Activated naive CD4-positive, alpha-beta T cell treated with anti-CD3 and anti-CD28 coated beads for 36 hours (primary cell): ENCODE data around the gene TMEM273. TPM values are rescaled to one million over a fixed set of nuclear protein-coding genes. Genes with fewer than 3 reads are reported as not detected.

ENCODE experiments used
- CTCF ChIA-PET: fragments of 350-600 bp; sonication (Branson Sonifier 250); formaldehyde crosslinking; loops from one replicate; lab custom pipeline; 2021; ENCODE audit warnings: antibody characterized with exemption; lab: Charles Lee
- DNase-seq: peaks from one replicate; pipeline ENCODE4 v3.0.0-alpha.2; 2020
- H3K27ac Mint-ChIP-seq: one replicate; pipeline ENCODE4 v1.8.0; 2021; ENCODE audit warnings: mild to moderate bottlenecking, mixed read lengths
- H3K27me3 Mint-ChIP-seq: one replicate; pipeline ENCODE4 v1.8.0; 2021; ENCODE audit warnings: low read depth, mixed read lengths
- H3K36me3 Mint-ChIP-seq: one replicate; pipeline ENCODE4 v1.8.0; 2021; ENCODE audit warnings: low read depth, mixed read lengths
- H3K4me1 Mint-ChIP-seq: one replicate; pipeline ENCODE4 v1.8.0; 2021; ENCODE audit warnings: low read depth, mixed read lengths
- H3K4me3 Mint-ChIP-seq: one replicate; pipeline ENCODE4 v1.8.0; 2021; ENCODE audit warnings: mild to moderate bottlenecking, moderate library complexity, mixed read lengths
- H3K9me3 Mint-ChIP-seq: one replicate; pipeline ENCODE4 v1.8.0; 2021; ENCODE audit warnings: mixed read lengths
- intact Hi-C: fragments of 100-400 bp; cut with micrococcal nuclease; formaldehyde crosslinking; loops from one replicate; pipeline ENCODE4 v1.15.1; 2023
- total RNA-seq, 2 experiments: library from RNA; stranded (reverse); gene quantifications; one replicate each; pipeline ENCODE4 v1.2.3, GENCODE V29; 2021

TMEM273 gene
- total RNA-seq, 2 experiments from 2014 or later = 0.48 to 0.72 TPM

- H3K4me1 Mint-ChIP-seq = no peaks in the 10 kb centered on the region
- no peaks in the 10 kb centered on the region for H3K27me3 Mint-ChIP-seq
- no peaks in the 10 kb centered on the region for H3K36me3 Mint-ChIP-seq
- DNase-seq = no peak
- H3K9me3 Mint-ChIP-seq = no peaks in the 10 kb centered on the region
- intact Hi-C loops = loop anchor here (2.0 kb wide), 1 partner anchor 184 kb away; no protein-coding TSS in a partner anchor
- H3K27ac Mint-ChIP-seq = no peak overlapping the region
- no peak overlapping the region for H3K4me3 Mint-ChIP-seq
- CTCF ChIA-PET = interaction anchor here (0.6 to 1.6 kb wide), 2 partner anchors 254 to 507 kb away, joined by 4 to 8 read pairs; no protein-coding TSS in a partner anchor
Observed at GRCh38 chr10:49165259-49165658, 22.9 kb downstream of the TMEM273 start.

GRCh38 chr10:49164559-49165188, 23.5 kb downstream of the TMEM273 start:
- no peak overlapping the region for H3K4me3 Mint-ChIP-seq
- H3K36me3 Mint-ChIP-seq = no peaks in the 10 kb centered on the region
- H3K9me3 Mint-ChIP-seq = no peaks in the 10 kb centered on the region
- CTCF ChIA-PET = interaction anchor here (0.6 to 1.6 kb wide), 9 partner anchors 9 to 609 kb away, joined by 3 to 8 read pairs (median 3); no protein-coding TSS in a partner anchor
- H3K4me1 Mint-ChIP-seq = no peaks in the 10 kb centered on the region
- no peaks in the 10 kb centered on the region for H3K27me3 Mint-ChIP-seq
- intact Hi-C loops = loop anchor here (1.0 to 5.0 kb wide), 3 partner anchors 184 to 506 kb away; no protein-coding TSS in a partner anchor
- no peak overlapping the region for H3K27ac Mint-ChIP-seq
- peak; percentile 46 for DNase-seq

- Mint-ChIP-seq H3K36me3 (no peaks in the 10 kb centered on the region), H3K4me1 (no peaks in the 10 kb centered on the region), H3K27ac (no peak overlapping the region), H3K9me3 (no peaks in the 10 kb centered on the region), H3K27me3 (no peaks in the 10 kb centered on the region), H3K4me3 (no peak overlapping the region)
- intact Hi-C loops = loop anchor here (1.0 to 5.0 kb wide), 3 partner anchors 183 to 505 kb away; no protein-coding TSS in a partner anchor
- CTCF ChIA-PET = interaction anchor here (1.0 to 1.6 kb wide), 4 partner anchors 12 to 506 kb away, joined by 3 to 8 read pairs (median 5); no protein-coding TSS in a partner anchor
- DNase-seq = no peak
Observed at GRCh38 chr10:49163741-49164140, 24.4 kb downstream of the TMEM273 start.

- intact Hi-C loops = loop anchor here (5.0 kb wide), 1 partner anchor 349 kb away; no protein-coding TSS in a partner anchor
- H3K27ac Mint-ChIP-seq = no peak overlapping the region
- H3K4me3 Mint-ChIP-seq = no peak overlapping the region
Observed at GRCh38 chr10:49162761-49163310, 25.4 kb downstream of the TMEM273 start.

GRCh38 chr10:49162063-49162462, 26.1 kb downstream of the TMEM273 start:
- no peak overlapping the region for H3K27ac Mint-ChIP-seq
- DNase-seq = no peak
- no peaks in the 10 kb centered on the region for H3K36me3 Mint-ChIP-seq
- CTCF ChIA-PET = interaction anchor here (0.7 to 1.3 kb wide), 4 partner anchors 15 to 882 kb away, joined by 3 to 5 read pairs (median 3); no protein-coding TSS in a partner anchor
- H3K27me3 Mint-ChIP-seq = peaks cover 3% of the 10 kb centered on the region
- no peaks in the 10 kb centered on the region for H3K9me3 Mint-ChIP-seq
- H3K4me3 Mint-ChIP-seq = no peak overlapping the region
- H3K4me1 Mint-ChIP-seq = no peaks in the 10 kb centered on the region
- intact Hi-C loops = loop anchor here (5.0 kb wide), 1 partner anchor 350 kb away; no protein-coding TSS in a partner anchor

More at GRCh38 chr10:49162761-49163310, 25.4 kb downstream of the TMEM273 start:
- H3K9me3 Mint-ChIP-seq = no peaks in the 10 kb centered on the region
- no peak for DNase-seq
- H3K36me3 Mint-ChIP-seq = no peaks in the 10 kb centered on the region
- peaks cover 3% of the 10 kb centered on the region for H3K27me3 Mint-ChIP-seq
- CTCF ChIA-PET = no interaction called here
- no peaks in the 10 kb centered on the region for H3K4me1 Mint-ChIP-seq

GRCh38 chr10:49161411-49161997, 26.7 kb downstream of the TMEM273 start:
- H3K36me3 Mint-ChIP-seq = no peaks in the 10 kb centered on the region
- intact Hi-C loops = loop anchor here (5.0 kb wide), 1 partner anchor 351 kb away; no protein-coding TSS in a partner anchor
- H3K4me1 Mint-ChIP-seq = no peaks in the 10 kb centered on the region
- H3K4me3 Mint-ChIP-seq = no peak overlapping the region
- H3K27ac Mint-ChIP-seq = no peak overlapping the region
- peaks cover 5% of the 10 kb centered on the region for H3K27me3 Mint-ChIP-seq
- no peak for DNase-seq
- CTCF ChIA-PET = interaction anchor here (0.7 to 1.3 kb wide), 4 partner anchors 15 to 883 kb away, joined by 3 to 5 read pairs (median 3); no protein-coding TSS in a partner anchor
- H3K9me3 Mint-ChIP-seq = no peaks in the 10 kb centered on the region

GRCh38 chr10:49160814-49161213, 27.4 kb downstream of the TMEM273 start:
- no peaks in the 10 kb centered on the region for H3K4me1 Mint-ChIP-seq
- CTCF ChIA-PET = interaction anchor here (1.3 kb wide), 2 partner anchors 14 to 505 kb away, joined by 3 to 5 read pairs; no protein-coding TSS in a partner anchor
- intact Hi-C loops = loop anchor here (5.0 kb wide), 1 partner anchor 351 kb away; no protein-coding TSS in a partner anchor

GRCh38 chr10:49160110-49160509, 28.1 kb downstream of the TMEM273 start:
- CTCF ChIA-PET = no interaction called here
- no peak for DNase-seq
- H3K4me3 Mint-ChIP-seq = no peak overlapping the region
- H3K4me1 Mint-ChIP-seq = no peaks in the 10 kb centered on the region
- peaks cover 11% of the 10 kb centered on the region for H3K27me3 Mint-ChIP-seq
- no peaks in the 10 kb centered on the region for H3K36me3 Mint-ChIP-seq
- H3K9me3 Mint-ChIP-seq = no peaks in the 10 kb centered on the region
- H3K27ac Mint-ChIP-seq = no peak overlapping the region
- intact Hi-C loops = loop anchor here (5.0 kb wide), 1 partner anchor 352 kb away; no protein-coding TSS in a partner anchor

More at GRCh38 chr10:49160814-49161213, 27.4 kb downstream of the TMEM273 start:
- no peak overlapping the region for H3K4me3 Mint-ChIP-seq
- H3K9me3 Mint-ChIP-seq = no peaks in the 10 kb centered on the region
- H3K27me3 Mint-ChIP-seq = peaks cover 7% of the 10 kb centered on the region
- H3K27ac Mint-ChIP-seq = no peak overlapping the region
- DNase-seq = no peak
- no peaks in the 10 kb centered on the region for H3K36me3 Mint-ChIP-seq

GRCh38 chr10:49158915-49159314, 29.3 kb downstream of the TMEM273 start:
- CTCF ChIA-PET = no interaction called here
- Mint-ChIP-seq H3K27ac (no peak overlapping the region), H3K4me3 (no peak overlapping the region), H3K4me1 (no peaks in the 10 kb centered on the region), H3K9me3 (no peaks in the 10 kb centered on the region), H3K36me3 (no peaks in the 10 kb centered on the region), H3K27me3 (peaks cover 11% of the 10 kb centered on the region)
- intact Hi-C loops = no loop called here
- no peak for DNase-seq

GRCh38 chr10:49158404-49158803, 29.8 kb downstream of the TMEM273 start:
- CTCF ChIA-PET = no interaction called here
- no peaks in the 10 kb centered on the region for H3K36me3 Mint-ChIP-seq
- no peak for DNase-seq
- peaks cover 11% of the 10 kb centered on the region for H3K27me3 Mint-ChIP-seq
- H3K9me3 Mint-ChIP-seq = no peaks in the 10 kb centered on the region
- no peak overlapping the region for H3K4me3 Mint-ChIP-seq
- intact Hi-C loops = no loop called here
- no peak overlapping the region for H3K27ac Mint-ChIP-seq
- H3K4me1 Mint-ChIP-seq = no peaks in the 10 kb centered on the region

- peaks cover 12% of the 10 kb centered on the region for H3K27me3 Mint-ChIP-seq
- intact Hi-C loops = no loop called here
- H3K27ac Mint-ChIP-seq = no peak overlapping the region
- H3K36me3 Mint-ChIP-seq = no peaks in the 10 kb centered on the region
- no peaks in the 10 kb centered on the region for H3K9me3 Mint-ChIP-seq
- H3K4me1 Mint-ChIP-seq = no peaks in the 10 kb centered on the region
- DNase-seq = no peak
- CTCF ChIA-PET = no interaction called here
- no peak overlapping the region for H3K4me3 Mint-ChIP-seq
Observed at GRCh38 chr10:49157229-49157628, 31.0 kb downstream of the TMEM273 start.

GRCh38 chr10:49154641-49155040, 33.5 kb downstream of the TMEM273 start:
- Mint-ChIP-seq H3K27ac (no peak overlapping the region), H3K27me3 (peaks cover 13% of the 10 kb centered on the region), H3K9me3 (no peaks in the 10 kb centered on the region), H3K4me3 (no peak overlapping the region), H3K36me3 (no peaks in the 10 kb centered on the region), H3K4me1 (no peaks in the 10 kb centered on the region)
- CTCF ChIA-PET = no interaction called here
- intact Hi-C loops = no loop called here
- DNase-seq = no peak
